Measurements from ENCODE around the gene MAP3K20. TPM values are rescaled to one million over a fixed set of nuclear protein-coding genes. Genes with fewer than 3 reads are reported as not detected.

Gene MAP3K20
- total RNA-seq, 4 donors from 2014 or later, result 33.0 to 56.1 (median 44.4) TPM

DNA sequence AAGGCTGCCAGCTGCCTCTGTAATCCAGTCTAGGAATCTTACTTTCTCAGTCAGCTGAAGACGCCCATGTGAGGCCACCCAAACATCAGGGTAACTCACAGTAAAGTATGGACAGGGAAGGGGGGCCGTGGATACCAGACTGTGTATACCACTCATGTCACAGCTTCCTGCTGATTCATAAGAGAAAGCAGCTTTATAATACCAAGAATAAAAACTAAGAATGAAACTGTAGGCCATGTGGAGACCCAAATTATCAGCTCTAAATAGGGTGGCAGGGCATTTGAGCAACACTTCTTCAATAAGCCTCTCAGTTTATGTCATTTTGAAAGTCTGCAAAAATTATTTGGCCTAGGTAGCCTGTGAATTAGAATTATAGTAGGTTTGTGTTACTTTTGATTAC, 164.0 kb downstream of the MAP3K20 start:
- ATAC-seq (ENCODE audit: low FRiP score) (no peak), DNase-seq (ENCODE audit: low spot score) (no peak)
- TF ChIP-seq, protein P1, sequence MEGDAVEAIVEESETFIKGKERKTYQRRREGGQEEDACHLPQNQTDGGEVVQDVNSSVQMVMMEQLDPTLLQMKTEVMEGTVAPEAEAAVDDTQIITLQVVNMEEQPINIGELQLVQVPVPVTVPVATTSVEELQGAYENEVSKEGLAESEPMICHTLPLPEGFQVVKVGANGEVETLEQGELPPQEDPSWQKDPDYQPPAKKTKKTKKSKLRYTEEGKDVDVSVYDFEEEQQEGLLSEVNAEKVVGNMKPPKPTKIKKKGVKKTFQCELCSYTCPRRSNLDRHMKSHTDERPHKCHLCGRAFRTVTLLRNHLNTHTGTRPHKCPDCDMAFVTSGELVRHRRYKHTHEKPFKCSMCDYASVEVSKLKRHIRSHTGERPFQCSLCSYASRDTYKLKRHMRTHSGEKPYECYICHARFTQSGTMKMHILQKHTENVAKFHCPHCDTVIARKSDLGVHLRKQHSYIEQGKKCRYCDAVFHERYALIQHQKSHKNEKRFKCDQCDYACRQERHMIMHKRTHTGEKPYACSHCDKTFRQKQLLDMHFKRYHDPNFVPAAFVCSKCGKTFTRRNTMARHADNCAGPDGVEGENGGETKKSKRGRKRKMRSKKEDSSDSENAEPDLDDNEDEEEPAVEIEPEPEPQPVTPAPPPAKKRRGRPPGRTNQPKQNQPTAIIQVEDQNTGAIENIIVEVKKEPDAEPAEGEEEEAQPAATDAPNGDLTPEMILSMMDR (IDR thresholded peaks at IDR 0.05), result no peak

DNA sequence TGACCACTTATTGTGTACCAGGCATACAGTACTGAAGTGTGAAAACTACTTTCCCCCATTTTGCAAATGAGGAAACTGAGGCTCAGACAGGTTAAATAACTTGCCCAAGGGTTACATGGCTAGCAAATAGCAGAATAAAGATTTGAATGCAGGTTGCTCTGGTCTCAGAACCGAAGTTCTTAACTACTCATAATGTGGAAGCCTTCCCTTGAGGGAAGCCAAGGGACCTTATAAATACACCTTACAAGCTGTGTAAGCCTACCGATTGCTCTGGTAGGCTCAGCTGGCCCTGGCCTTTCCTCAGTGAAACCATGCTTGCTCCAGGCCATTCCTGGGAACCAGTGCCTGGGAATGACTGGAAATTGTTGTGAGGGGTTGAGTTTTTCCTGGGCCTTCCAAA, 164.4 kb downstream of the MAP3K20 start:
- DNase-seq (ENCODE audit: low spot score) (no peak), ATAC-seq (ENCODE audit: low FRiP score) (no peak)
- TF ChIP-seq, protein P1 (IDR thresholded peaks at IDR 0.05), result no peak

DNA sequence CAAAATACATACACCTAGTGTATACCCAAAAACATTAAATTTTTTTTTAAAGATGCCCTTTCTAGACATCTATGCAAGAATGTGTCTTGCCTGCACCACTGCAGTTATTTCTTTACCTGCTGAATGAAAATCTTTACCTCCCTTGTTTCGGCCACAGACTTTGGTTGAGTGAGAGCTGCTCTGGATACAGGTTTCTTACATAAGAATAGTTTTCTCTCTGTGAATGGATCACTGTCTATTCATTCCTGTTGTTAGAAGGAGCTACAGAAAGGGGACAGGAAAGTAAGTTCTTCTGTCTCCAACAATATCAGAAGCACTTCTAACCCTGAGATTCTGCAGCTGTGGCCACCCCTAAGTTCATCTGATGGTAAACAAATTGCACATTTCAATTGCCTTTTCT, 166.0 kb downstream of the MAP3K20 start:
- no peak for DNase-seq (ENCODE audit: low spot score)
- ATAC-seq (ENCODE audit: low FRiP score), result no peak
- TF ChIP-seq, protein P1 (IDR thresholded peaks at IDR 0.05), result no peak

DNA sequence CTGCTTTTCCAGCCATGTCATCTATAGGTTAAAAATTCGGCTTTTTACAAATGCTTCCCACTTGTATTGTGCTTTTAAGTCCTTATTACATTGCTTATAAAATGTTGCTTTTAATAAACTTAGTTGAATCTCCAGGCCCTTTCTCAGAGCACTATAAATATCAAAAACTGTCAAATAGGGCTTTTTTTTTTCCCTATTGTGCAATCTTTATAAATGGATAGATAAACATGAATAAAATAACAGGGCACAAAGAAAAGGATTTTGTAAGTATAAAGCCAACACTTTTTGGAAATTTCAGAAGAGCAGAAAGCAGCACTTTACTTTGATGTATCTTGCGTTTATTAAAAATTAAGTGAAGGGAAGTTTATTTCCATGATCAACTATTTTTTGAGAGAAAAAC, 171.5 kb downstream of the MAP3K20 start:
- ATAC-seq (ENCODE audit: low FRiP score) (no peak), DNase-seq (ENCODE audit: low spot score) (no peak)
- TF ChIP-seq, protein P1 (IDR thresholded peaks at IDR 0.05), result no peak

DNA sequence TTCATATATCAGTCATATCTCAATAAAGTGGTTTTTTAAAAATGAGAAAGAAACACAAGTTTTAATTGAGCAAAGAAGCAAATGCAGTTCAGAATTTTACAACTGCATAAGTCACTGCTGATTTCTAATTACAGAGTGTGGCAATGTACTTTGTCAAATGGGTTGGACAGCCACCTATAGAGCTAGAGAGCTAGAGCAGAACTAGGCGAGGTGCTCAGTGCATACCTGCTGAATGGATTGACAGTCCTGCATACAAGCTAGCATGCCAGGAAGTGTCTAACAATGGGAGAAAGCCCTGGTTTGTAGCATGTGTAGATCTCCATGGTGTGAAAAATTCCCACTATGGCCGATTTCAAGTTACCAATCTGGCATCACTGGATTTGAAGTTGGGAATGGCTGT, 172.7 kb downstream of the MAP3K20 start:
- ATAC-seq (ENCODE audit: low FRiP score) (no peak), DNase-seq (ENCODE audit: low spot score) (no peak)
- TF ChIP-seq, protein P1 (IDR thresholded peaks at IDR 0.05), result no peak

DNA sequence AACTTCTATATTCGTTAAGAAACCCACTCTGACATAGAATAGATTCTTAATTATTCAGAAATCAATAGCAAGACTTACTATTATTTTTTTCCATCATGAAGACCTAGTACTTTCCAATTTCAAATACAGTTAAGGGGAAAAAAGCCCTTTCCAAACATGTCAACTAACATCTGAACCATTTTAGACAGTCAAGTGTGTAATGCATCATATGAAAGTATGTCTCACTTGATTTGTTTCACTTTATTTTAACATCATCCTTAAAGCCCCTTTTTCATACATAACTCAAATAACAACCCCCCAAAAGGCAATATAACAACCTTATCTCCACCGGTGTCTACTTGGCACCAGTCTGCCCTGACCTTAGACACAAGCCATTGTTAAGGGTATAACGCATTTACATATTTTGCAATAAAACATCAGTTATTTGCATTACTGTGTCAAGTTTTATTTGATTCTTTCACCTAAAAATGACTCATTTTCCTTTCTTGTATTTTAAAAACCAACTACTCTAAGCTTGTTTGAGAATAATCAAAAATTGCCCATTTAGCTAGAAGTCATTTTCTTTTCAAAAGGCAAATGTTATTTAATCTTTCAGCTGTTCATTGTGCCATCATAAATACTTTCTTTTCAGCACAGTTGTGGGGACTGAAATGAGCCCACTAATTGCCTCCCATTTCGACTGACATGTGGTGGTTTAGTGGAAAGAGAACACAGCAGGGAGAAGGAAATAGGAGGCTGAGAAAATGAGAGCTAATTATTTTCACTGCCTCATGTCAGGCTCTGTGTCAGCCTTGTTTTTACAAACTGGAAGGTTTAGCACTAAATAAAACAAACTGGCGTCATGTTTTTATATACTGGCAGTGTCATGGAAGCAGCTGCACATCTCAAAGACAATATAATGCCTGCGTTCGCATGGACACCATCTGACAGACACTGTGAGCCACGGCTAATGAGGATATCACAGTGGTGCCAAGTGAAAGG, 174.3 kb downstream of the MAP3K20 start:
- ATAC-seq (ENCODE audit: low FRiP score) (no peak), DNase-seq (ENCODE audit: low spot score) (no peak)
- TF ChIP-seq, protein P1 (IDR thresholded peaks at IDR 0.05), result no peak

DNA sequence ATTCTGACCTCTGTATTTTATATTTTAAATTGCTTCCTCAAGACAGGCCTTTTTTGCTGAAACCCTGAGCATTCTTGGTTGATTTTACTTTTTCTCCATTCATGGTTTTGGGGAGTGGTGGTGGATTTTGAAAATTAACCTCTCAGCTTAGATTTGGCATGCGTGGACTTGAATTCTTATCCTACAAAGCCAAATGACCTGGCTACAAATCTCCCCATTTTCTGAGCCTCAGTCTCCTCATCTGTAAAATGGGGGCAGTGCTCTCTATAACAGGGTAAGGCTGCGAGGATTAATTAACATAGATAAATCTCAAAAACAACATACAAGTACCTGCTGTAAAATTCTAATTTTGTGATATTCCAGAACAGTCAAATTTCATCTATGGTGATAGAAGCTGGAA, 175.6 kb downstream of the MAP3K20 start:
- DNase-seq (ENCODE audit: low spot score) (no peak), ATAC-seq (ENCODE audit: low FRiP score) (no peak)
- TF ChIP-seq, protein P1 (IDR thresholded peaks at IDR 0.05), result no peak
